ENCODE measurements around the gene KCTD17. TPM values are rescaled to one million over a fixed set of nuclear protein-coding genes. Genes with fewer than 3 reads are reported as not detected.

The KCTD17 gene
- total RNA-seq, 2 experiments from 2014 or later: 17.3 to 17.9 TPM

DNA sequence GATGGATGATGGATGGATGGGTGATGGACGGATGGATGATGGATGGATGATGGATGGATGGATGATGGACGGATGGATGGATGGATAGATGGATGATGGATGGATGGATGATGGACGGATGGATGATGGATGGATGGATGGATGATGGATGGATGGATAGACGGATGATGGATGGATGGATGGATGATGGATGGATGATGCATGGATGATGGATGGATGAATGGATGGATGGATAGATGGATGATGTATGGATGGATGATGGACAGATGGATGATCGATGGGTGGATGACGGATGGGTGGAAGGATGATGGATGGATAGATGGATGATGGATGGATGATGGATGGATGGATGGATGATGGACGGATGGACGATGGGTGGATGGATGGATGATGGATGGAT lies 21.1 kb downstream of the KCTD17 start:
- Mint-ChIP-seq H3K4me3 (no peak overlapping the region), H3K9me3 (no peaks in the 10 kb centered on the region), H3K27me3 (peaks cover 18% of the 10 kb centered on the region), H3K36me3 (ENCODE audit: low read depth) (no peaks in the 10 kb centered on the region), H3K4me1 (ENCODE audit: low read depth) (peaks cover under 1% of the 10 kb centered on the region), H3K27ac (no peak overlapping the region)
- H3K36me3 ChIP-seq (ENCODE audit: insufficient read depth, low read length): no peaks in the 10 kb centered on the region
- ChIA-PET CTCF (no interaction called here), POLR2A (no interaction called here)
- ATAC-seq (ENCODE audit: poor library complexity): no peak
- H3K9me3 ChIP-seq (ENCODE audit: control insufficient read depth in 1 of 2, insufficient read depth in 1 of 2, low read length in 2 of 2): peaks cover 0 to 3% of the 10 kb centered on the region in 2 experiments
- H3K4me1 ChIP-seq (ENCODE audit: insufficient read depth, low read length): peaks cover 1% of the 10 kb centered on the region
- no peak overlapping the region for H3K4me3 ChIP-seq (ENCODE audit: low read length)
- DNase-seq: no peak
- TF ChIP-seq, protein P1, sequence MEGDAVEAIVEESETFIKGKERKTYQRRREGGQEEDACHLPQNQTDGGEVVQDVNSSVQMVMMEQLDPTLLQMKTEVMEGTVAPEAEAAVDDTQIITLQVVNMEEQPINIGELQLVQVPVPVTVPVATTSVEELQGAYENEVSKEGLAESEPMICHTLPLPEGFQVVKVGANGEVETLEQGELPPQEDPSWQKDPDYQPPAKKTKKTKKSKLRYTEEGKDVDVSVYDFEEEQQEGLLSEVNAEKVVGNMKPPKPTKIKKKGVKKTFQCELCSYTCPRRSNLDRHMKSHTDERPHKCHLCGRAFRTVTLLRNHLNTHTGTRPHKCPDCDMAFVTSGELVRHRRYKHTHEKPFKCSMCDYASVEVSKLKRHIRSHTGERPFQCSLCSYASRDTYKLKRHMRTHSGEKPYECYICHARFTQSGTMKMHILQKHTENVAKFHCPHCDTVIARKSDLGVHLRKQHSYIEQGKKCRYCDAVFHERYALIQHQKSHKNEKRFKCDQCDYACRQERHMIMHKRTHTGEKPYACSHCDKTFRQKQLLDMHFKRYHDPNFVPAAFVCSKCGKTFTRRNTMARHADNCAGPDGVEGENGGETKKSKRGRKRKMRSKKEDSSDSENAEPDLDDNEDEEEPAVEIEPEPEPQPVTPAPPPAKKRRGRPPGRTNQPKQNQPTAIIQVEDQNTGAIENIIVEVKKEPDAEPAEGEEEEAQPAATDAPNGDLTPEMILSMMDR (IDR thresholded peaks at IDR 0.05): no peak
- H3K27me3 ChIP-seq (ENCODE audit: control insufficient read depth in 1 of 2, insufficient read depth in 2 of 2, low read length in 2 of 2): peaks cover 18 to 22% of the 10 kb centered on the region in 2 experiments
- no peak overlapping the region for H3K27ac ChIP-seq (ENCODE audit: low read depth in 1 of 2, low read length in 2 of 2)
- intact Hi-C loops (cut with DNase I, micrococcal nuclease): no loop called here

DNA sequence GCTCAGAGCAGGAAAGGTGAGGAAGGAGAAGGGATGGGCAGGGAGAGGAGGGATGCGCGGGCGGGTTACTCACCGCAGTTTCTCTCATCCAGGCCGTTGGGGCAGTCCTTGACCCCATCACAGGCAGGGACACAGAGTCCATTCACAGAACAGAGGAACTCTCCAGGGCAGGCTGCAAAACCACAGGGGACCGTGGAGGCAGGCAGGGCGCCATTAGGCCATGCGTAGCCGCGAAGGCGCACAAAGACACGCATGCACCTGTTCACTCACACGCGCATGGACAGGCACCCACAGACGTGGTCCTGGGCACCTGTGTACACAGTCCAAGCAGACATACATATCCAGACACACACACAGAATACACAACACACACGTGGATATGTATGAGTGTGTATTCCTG lies 23.0 kb downstream of the KCTD17 start:
- H3K36me3 Mint-ChIP-seq (ENCODE audit: low read depth): no peaks in the 10 kb centered on the region
- intact Hi-C loops (cut with DNase I, micrococcal nuclease): no loop called here
- Histone ChIP-seq H3K9me3 (ENCODE audit: control insufficient read depth in 1 of 2, insufficient read depth in 1 of 2, low read length in 2 of 2) (peaks cover 0 to 3% of the 10 kb centered on the region in 2 experiments), H3K27me3 (ENCODE audit: control insufficient read depth in 1 of 2, insufficient read depth in 2 of 2, low read length in 2 of 2) (peaks cover 14 to 15% of the 10 kb centered on the region in 2 experiments), H3K4me1 (ENCODE audit: insufficient read depth, low read length) (peaks cover 19% of the 10 kb centered on the region), H3K4me3 (ENCODE audit: low read length) (no peak overlapping the region), H3K27ac (ENCODE audit: low read depth in 1 of 2, low read length in 2 of 2) (no peak overlapping the region), H3K36me3 (ENCODE audit: insufficient read depth, low read length) (no peaks in the 10 kb centered on the region)
- DNase-seq (no peak), ATAC-seq (ENCODE audit: poor library complexity) (no peak)
- peaks cover 8% of the 10 kb centered on the region for H3K27me3 Mint-ChIP-seq
- H3K9me3 Mint-ChIP-seq: no peaks in the 10 kb centered on the region
- no peak overlapping the region for H3K27ac Mint-ChIP-seq
- CTCF ChIA-PET: no interaction called here
- POLR2A ChIA-PET: no interaction called here
- H3K4me1 Mint-ChIP-seq (ENCODE audit: low read depth): peaks cover 19% of the 10 kb centered on the region
- TF ChIP-seq, protein P1 (IDR thresholded peaks at IDR 0.05): no peak
- no peak overlapping the region for H3K4me3 Mint-ChIP-seq

DNA sequence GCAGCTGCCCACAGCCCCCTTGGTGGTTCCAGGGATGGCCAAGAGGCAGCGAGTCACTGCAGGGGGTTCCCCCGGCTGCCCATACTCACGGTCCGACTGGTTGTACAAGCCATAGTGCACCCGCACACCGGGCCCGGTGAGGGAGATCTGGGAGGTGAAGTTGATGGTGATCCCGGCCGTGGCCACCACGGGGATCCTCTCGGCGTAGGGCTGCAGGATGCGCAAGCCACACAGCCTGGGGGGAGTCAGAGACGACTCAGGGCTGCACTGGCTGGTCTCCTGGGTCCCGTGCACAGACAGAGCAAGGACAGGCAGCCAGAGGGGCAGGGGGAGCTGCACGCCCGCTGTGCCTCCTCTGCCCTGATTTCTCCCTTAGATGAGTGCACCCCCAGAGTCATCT lies 23.5 kb downstream of the KCTD17 start:
- H3K36me3 ChIP-seq (ENCODE audit: insufficient read depth, low read length): no peaks in the 10 kb centered on the region
- no peak for ATAC-seq (ENCODE audit: poor library complexity)
- peaks cover 0 to 3% of the 10 kb centered on the region in 2 experiments for H3K9me3 ChIP-seq (ENCODE audit: control insufficient read depth in 1 of 2, insufficient read depth in 1 of 2, low read length in 2 of 2)
- Mint-ChIP-seq H3K4me3 (no peak overlapping the region), H3K9me3 (no peaks in the 10 kb centered on the region), H3K27me3 (peaks cover 3% of the 10 kb centered on the region), H3K36me3 (ENCODE audit: low read depth) (no peaks in the 10 kb centered on the region), H3K27ac (no peak overlapping the region), H3K4me1 (ENCODE audit: low read depth) (peaks cover 24% of the 10 kb centered on the region)
- TF ChIP-seq, protein P1 (IDR thresholded peaks at IDR 0.05): no peak
- no peak overlapping the region for H3K27ac ChIP-seq (ENCODE audit: low read depth in 1 of 2, low read length in 2 of 2)
- no peak for DNase-seq
- H3K27me3 ChIP-seq (ENCODE audit: control insufficient read depth in 1 of 2, insufficient read depth in 2 of 2, low read length in 2 of 2): peaks cover 9 to 10% of the 10 kb centered on the region in 2 experiments
- no peak overlapping the region for H3K4me3 ChIP-seq (ENCODE audit: low read length)
- POLR2A ChIA-PET: no interaction called here
- CTCF ChIA-PET: no interaction called here
- intact Hi-C loops (cut with DNase I, micrococcal nuclease): loop anchor here (5.0 kb wide), 4 partner anchors 142 to 382 kb away; no protein-coding TSS in a partner anchor
- peaks cover 24% of the 10 kb centered on the region for H3K4me1 ChIP-seq (ENCODE audit: insufficient read depth, low read length)
